ENCODE data around the gene ZNF423.

- no peak for TF ChIP-seq CTCF (IDR thresholded peaks at IDR 0.05)
- TF ChIP-seq POLR2A (IDR thresholded peaks at IDR 0.05) = no peak
Measured at GRCh38 chr16:49618955-49619354, 237.0 kb downstream of the ZNF423 start.

All from right lobe of liver (tissue), 4 donors.